GM18505 (cell line): ENCODE measurements around the gene NXN.
"Not testable (repeated sequence)": the region's sequence is repeated elsewhere in the genome, so short reads cannot be mapped to it uniquely, and the experiment has no call there.

Experiments
- ATAC-seq: cut with Tn5 transposase; IDR thresholded peaks from one replicate; pipeline ENCODE4 v1.9.1; 2021; ENCODE audit not compliant: unreplicated experiment
- POLR2A ChIP-seq: IDR thresholded peaks from 4 replicates; pipeline ENCODE4 v1.6.1; 2011; ENCODE audit warnings: borderline replicate concordance; ENCODE audit not compliant: insufficient read depth, insufficient read length; ENCODE audit errors: extremely low read depth

Gene NXN

GRCh38 chr17:812638-813204 is 166.9 kb downstream of the NXN start:
- no peak for TF ChIP-seq POLR2A
- no peak for ATAC-seq

- ATAC-seq, result no peak
- TF ChIP-seq POLR2A, result no peak
Observed at GRCh38 chr17:811051-811784, 168.4 kb downstream of the NXN start.

DNA sequence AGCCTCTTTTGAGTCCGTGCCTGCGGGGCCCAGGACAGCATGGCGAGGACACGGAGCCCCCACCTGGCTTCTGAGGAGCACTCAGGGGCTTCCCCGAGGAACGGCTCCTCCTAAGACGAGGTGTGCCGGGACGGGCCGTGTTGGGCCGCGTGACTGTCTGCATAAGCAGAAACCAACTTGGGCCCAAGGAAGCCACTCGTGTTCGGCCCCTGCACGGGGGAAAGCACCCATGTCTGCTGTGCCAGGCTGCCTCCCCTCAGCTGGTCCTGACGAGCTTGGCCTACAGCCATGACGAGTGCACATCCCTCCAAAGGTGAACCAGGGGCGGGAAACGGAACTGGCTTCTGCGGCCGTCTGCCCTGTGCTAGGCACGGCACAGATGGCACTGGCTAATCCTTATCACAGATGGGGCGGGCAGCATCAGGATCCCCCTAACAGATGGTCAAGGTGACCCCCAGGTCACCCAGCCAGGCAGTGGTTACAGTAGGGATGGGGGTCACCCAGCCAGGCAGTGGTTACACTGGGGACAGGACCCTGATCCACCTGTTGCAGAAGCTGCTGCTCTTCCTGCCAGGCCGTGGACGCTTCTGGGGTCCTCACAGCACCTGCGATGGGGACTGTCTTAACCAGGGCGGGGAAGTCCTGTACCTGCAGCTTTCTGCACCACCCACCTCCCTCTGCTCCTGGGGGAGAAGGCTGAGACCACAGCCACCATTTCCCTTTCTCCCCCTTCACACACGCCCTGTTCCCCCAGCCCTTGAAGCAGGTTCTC is 171.9 kb downstream of the NXN start:
- TF ChIP-seq POLR2A, result no peak
- ATAC-seq, result no peak

DNA sequence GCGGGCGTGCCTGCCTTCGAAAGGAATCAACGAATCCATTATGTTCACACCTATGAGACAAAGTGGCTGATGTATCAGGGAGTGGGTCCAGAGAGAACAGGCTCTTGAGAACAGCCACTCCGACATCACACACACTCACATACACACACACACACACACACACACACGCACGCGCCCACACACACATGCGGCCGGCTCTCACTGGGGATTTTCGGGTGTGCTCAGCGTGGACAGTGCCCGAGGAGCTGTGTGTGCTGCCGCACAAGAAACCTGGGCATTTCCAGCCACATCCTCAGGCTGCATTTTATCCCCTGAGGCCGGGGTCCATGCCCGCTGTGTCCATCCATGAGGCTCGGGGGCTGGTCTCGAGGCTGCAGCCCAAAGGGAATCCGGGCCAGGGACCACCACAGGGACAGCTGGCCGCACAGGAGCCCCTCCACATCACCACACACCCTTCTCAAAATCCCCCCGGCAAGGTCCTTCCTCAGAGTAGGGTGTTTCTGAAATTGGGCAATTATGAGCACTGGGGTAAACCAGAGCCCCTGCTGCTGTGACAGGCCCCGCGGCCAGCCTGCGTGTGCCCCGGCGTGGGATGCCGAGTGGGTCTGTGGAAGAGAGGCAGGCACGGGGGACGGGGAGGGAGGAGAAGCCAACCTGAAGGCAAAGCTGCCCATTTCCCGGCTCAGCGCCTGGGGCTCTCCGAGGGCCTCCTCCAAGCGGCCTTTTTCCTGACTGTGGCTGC is 172.6 kb downstream of the NXN start:
- TF ChIP-seq POLR2A, result no peak
- ATAC-seq, result no peak

DNA sequence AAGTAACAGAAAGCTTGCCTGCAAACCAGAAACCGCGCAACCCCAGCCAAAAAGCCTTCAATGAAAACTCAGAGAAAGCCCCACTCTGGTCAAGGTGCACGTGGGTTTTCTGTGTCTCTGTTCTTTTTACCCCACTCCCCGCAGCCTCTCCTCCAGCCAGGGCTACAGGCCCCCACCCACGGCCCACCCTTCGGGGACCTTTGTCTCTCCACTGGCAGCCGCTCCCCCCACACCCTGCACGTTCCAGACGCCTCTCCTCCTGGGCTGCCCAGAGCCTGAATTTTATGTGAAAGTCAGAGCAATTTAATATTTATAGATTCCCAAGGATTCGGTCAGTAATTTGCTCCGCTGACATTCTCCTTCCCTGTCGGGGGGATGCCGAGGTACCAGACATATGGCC is 173.2 kb downstream of the NXN start:
- TF ChIP-seq POLR2A, result no peak
- no peak for ATAC-seq

- not testable (repeated sequence) for ATAC-seq
Observed at GRCh38 chr17:805886-806285, 173.7 kb downstream of the NXN start.

GRCh38 chr17:804541-805435 is 174.8 kb downstream of the NXN start:
- no peak for ATAC-seq
- no peak for TF ChIP-seq POLR2A

DNA sequence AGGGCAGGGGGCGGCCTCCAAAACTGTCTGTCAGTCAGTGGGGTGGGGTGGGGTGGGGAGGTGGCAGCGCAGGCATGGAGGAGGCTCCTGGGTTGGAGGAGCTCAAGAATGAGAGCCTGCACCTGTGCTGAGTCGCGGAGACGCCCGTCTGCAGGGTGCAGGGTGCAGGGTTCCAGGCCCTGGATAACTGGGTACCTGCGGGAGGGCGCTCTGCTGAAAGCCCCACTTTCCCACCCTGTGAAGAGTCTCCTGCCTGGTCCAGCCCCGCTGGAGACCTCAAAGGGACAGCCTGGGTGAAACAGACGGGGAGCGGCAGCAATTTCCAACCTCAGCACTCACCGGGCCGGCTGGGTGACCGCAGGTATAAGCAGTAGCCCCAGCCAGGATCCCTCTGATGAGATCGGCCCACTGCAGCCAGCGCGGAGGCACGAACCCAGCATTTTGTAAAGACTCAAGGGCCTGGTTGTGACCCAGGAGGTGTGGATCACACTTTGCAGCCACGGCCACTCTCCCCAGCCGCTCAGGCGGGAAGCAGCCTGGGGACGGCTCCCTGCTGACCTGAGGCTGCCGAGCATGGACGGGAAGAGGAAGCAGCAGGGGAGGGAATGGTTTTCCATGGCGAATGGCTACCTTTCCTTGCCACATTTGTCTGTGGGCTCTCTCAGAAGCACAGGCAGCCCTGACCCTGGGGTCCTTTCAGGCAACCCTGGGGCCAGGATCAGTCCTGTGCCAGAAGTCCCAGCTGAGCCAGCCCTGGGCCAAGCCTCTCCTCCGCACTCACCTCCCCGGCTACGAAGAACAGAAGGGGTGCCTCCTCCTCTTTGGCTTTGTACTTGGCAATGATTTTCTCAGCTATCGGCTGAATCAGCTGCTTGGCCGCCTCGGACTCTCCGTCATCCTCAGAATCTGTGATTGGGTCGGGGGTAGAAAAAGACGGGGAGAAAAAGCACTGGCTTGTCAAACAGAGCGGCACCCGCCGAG is 176.4 kb downstream of the NXN start:
- no peak for ATAC-seq

DNA sequence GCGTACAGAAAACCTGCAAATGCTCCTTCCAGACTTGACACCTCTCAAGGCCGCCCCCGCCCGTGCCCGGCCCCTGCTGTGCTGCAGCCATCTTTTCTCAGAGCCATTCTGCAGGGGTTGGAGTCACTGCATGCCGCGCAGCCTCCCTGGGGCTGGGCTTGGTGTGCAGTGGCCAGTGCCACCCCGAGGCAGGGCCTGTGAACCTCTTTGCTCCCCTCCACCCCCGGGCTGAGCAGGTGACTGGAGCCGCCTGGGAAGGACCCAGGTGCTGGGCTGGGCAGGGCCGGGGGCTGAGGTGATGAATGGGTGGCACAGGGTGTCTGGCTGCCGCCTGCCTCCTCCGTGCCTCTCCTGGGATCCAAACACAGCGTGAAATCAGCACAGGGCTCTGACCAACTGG is 177.1 kb downstream of the NXN start:
- no peak for ATAC-seq
- TF ChIP-seq POLR2A, result no peak

More for the DNA sequence above, 176.4 kb downstream of the NXN start:
- TF ChIP-seq POLR2A, result no peak

GRCh38 chr17:801660-802059 is 177.9 kb downstream of the NXN start:
- TF ChIP-seq POLR2A, result no peak
- ATAC-seq, result no peak

DNA sequence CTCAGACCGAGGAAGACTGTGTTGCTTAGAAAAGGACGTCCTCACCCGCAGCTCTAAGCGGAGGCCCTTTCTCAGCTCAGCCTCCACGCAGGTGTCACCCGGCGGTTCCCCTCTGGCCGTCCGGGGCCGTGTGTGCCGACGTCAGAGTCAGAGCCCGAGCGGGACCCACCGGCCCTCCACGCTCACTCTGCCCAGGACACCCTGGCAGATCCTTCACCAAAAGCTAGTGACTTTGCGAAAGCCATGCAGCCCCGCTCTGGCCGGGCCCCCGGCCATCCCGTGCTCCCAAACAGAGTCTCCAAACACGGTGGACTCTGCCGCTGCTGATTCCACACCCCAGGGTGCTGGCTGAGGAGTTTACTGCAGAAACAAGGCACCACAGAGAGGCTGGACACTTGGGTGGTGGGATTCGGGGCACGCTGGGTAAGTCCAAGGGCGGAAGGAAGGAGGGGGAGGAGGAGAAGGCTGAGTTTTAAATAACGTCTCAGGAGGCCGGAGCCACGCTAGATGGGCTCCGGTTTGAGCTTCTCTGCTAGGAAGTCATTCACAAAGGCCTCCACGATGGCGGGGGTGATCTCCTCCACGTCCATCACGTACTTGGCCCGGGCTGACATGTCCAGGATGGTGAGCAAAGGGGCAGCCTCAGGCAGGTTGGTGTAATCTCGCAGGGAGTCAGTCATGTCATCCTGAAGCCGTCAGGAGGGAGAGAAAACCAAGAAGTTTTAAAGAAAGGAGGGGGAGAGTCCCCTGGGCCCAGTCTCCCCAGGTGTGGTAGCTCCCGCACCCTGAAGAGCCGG is 178.9 kb downstream of the NXN start:
- no peak for TF ChIP-seq POLR2A
- ATAC-seq, result no peak
